Transverse colon (tissue), 4 donors: ENCODE data around the gene ATP2A1.

Experiments used
- CTCF ChIP-seq, 5 experiments: fragments of 200-600 bp in 3 of 5; fragments of 450-650 bp in 2 of 5; sonication (generic) in 3 of 5; IDR thresholded peaks; 1 replicate in 2 of 5; 2 replicates in 3 of 5; pipeline ENCODE4 v1.5.1; 2016 to 2017; ENCODE audit warnings: antibody characterized with exemption in 5 of 5, inconsistent platforms in 3 of 5, mild to moderate bottlenecking in 2 of 5, moderate library complexity in 1 of 5
- EP300 ChIP-seq: sonication (generic); formaldehyde crosslinking; IDR thresholded peaks from one replicate; pipeline ENCODE4 v1.6.1; 2017; ENCODE audit warnings: antibody characterized with exemption, low read depth
- POLR2AphosphoS5 ChIP-seq, 3 donors: sonication (generic); formaldehyde crosslinking; IDR thresholded peaks; one replicate each; pipeline ENCODE4 v1.6.1; 2016; ENCODE audit warnings: antibody characterized with exemption in 3 of 3

GRCh38 chr16:28899882-28900590, 21.7 kb downstream of the ATP2A1 start:
- TF ChIP-seq CTCF (IDR thresholded peaks at IDR 0.05): no peak
- no peak for TF ChIP-seq EP300
- TF ChIP-seq POLR2AphosphoS5 (IDR thresholded peaks at IDR 0.05): no peak
